Right hindlimb (tissue), 1 donor: ENCODE data around the gene LILRA2.
"Not testable (repeated sequence)": the region's sequence is repeated elsewhere in the genome, so short reads cannot be mapped to it uniquely, and the experiment has no call there.

Source experiments
- DNase-seq: peaks from one replicate; pipeline ENCODE4 v3.0.0-alpha.2; 2018

LILRA2 gene

DNA sequence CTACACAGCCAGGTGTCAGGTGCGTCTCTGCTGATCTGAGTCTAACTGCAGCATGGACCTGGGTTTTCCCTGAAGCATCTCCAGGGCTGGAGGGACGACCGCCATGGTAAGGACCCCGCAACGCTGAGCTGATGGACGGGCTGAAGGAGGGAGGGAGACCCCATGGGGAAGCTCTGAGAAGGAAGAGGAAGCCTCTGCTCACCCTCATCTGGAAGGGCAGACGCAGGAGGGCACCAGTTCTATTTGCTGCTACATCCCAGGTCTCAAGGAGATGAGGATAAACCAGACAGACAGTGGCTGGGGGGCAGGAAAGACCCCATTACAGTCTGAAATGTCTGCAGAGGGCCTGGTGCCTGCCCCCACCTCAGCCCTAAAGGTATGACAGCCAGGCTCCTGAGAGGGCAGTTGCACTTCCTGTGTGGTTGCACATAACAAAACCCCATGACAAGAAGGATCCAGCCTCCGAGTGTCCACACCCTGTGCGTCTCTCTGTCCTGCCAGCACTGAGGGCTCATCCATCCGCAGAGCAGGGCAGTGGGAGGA is at the start of gene LILRA2:
Gene LILRA2 (plus strand): TSS at position 461 of the 543 bp plus-strand sequence. CDS start 89 bp downstream, outside the sequence.
- no peak for DNase-seq

DNA sequence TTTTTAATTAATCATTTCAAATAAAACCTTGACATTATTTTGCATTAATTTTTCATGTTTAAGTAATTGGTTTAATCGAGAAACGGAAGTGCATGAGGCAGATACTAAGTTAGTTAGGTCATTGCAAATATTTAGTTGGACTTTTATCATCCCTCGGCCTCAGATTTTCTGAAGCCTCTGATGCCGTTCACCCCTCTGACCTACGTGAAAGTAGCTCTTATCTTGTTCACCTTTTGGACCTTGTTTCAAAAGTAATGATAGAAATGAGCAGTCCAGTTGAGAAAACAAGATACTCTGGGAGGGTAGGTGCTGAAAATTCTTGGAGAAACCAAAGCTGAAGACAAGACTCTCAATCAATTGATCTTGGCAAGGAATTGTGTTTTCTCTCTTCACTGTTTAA is 48.0 kb upstream of the LILRA2 start:
- no peak for DNase-seq

DNA sequence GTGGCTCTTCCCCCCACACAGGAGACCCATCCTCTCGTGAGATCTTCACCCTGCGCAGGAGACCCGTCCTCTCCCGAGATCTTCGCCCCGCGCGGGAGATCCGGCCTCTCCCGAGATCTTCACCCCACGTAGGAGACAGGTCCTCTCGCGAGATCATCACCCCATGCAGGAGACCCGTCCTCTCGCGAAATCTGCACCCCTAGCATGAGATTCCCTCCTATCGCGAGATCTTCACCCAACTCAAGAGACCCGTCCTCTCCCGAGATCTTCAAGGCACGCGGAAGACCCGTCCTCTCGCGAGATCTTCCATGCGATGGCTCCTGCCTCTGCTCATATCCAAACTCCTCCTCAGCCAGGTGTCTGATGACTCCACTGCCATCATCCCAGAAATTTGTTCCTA is 46.6 kb upstream of the LILRA2 start:
- DNase-seq, result no peak

DNA sequence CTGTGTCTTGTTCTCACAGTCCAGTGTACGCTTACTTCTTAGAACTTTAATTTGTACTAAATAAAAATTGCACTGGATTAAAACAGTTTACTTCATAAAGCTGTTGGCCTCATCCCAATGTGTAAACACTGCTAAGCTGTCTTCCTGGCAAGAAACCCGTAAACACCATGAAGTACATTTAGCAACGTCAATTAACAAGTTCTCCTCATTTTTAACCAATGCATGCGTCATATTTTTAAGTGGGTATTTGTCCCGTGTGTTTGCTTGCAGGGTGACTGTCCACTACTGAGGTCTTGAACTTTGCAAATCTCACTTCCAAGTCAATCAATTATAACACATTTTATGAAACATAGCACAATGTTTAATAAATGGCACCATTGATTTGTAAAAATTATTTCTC is 42.7 kb upstream of the LILRA2 start:
- no peak for DNase-seq

DNA sequence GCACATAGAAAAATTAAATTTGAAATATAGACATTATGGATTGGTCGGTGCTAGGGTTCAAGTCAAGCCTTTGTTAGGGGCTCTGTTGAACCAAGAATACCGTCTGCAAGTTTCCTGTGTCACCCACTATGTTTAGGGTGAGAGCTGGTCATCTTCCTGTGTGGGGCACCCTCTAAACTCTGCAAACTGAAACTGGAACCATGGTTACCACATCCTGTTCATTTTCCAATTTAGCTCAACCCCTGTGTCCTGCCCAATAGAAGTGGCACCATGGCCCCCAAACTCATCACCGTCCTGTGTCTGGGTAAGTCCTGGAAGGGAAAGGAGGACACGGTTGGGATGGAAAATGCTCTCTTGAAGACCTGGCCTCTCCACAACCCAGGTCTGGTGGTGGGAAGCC is 41.1 kb upstream of the LILRA2 start:
- no peak for DNase-seq

DNA sequence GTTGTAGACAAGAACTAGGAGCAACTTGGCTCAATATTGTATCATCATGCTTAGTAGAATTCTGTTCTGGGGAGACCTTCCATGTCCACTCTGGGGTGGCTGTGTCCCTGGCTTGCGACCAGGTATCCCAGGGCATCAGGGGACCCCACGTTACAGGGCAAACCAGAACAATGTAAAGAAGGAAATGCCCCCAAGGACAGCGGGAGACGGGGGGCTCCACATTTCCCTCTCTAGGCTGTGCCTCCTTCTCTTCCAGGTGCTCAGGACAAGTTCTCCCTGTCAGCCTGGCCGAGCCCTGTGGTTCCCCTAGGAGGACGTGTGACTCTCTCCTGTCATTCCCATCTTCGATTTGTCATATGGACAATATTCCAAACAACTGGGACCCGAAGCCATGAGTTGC is 40.1 kb upstream of the LILRA2 start:
- DNase-seq, result no peak

DNA sequence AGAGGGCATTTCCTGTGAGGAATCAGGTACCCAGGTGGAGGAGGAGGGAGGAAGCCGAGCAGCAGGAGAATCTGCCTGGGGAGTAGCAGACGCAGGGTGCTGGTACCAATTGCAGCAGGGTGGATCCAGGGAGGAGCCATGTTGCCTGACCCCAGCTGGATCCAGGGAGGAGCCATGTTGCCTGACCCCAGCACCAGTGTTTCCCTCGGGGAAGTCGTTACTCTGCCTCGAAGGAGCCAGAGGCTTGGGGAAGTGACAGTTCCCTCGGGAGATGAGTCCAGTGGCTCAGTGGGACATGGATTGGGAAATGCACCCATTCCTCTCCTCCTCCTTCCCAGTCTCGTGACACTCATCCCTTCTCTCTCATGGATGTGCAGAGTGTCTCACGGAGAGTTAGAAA is 39.4 kb upstream of the LILRA2 start:
- DNase-seq, result no peak

DNA sequence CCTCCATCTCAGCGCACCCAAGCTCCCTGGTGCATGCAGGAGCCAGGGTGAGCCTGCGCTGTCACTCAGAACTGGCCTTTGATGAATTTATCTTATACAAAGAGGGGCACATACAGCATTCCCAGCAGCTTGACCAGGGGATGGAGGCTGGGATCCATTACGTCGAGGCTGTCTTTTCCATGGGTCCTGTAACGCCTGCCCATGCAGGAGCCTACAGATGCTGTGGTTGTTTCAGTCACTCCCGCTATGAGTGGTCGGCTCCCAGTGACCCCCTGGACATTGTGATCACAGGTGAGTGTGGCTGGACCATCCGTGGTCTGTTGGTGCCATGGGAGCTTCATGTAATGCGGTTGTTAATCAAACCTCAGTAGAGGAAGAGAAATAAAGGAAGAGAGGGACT is 38.0 kb upstream of the LILRA2 start:
- no peak for DNase-seq

DNA sequence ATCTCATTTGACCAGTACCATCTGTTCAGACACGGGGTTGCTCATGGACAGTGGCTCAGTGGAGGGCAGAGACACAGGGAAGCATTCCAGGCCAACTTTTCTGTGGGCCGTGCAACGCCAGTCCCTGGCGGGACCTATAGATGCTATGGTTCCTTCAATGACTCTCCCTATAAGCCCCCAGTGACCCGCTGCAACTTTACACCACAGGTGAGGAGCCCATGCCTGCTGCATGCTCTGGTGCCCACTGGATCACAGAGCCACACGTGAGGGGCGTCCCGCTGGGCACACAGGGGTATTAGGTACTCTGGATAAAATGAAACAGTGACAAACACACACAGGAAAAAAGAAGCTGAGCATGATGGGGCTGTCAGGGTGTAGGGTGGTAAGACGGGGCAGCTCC is 36.6 kb upstream of the LILRA2 start:
- DNase-seq, result no peak

DNA sequence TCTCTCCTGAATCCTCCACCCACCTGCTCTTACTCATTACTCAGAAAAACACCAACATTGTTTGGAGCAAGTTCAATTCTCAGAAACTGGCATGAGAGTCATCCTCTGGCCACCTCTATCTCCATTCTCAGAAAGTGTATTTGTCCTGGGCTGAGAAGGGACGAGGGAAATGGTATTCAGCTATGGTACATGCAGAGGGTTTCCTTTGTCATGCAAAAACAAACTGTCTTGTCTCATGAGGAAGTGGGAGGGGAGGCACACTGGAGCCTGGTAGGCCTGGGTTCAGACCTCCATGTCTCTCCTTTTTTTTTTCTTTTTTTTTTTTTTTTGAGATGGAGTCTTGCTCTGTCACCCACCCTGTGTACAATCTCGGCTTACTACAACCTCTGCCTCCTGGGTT is 31.9 kb upstream of the LILRA2 start:
- DNase-seq, result no peak

DNA sequence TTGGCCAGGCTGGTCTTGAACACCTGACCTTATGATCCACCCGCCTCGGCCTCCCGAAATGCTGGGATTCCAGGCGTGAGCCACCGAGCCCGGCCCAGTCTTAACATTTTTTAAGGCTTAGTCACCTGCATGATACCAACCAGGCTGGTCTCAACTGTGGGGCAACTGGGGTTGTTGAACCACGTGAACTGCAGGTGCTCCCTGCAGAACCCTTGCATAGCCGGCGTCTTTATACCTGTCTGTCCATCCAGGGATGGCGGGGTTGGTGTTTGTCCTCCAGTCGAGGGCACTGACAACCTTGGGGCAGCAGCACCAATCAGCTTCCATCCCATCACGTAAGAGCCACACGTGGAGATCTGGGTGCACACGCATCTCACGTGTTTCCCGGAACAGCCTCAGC is 24.8 kb upstream of the LILRA2 start:
- no peak for DNase-seq

DNA sequence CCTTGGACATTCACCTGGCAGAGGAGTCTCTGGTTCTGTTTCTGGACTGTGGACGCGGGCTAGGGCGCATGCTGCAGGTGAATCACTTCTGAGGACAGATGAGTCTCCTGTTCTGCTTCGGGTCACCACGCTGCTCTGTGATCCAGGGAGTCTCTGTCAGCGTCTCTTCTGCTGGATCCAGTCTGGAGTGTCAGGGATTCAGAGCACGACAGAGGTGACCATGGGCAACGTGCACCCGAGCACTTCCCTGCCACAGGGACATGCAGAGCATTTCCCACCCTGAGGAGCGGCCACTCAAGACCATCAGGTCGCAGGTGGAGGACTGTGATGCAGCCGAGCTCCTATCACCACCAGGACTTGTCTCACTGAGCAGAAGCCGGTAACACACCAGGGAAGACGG is 24.4 kb upstream of the LILRA2 start:
- no peak for DNase-seq

DNA sequence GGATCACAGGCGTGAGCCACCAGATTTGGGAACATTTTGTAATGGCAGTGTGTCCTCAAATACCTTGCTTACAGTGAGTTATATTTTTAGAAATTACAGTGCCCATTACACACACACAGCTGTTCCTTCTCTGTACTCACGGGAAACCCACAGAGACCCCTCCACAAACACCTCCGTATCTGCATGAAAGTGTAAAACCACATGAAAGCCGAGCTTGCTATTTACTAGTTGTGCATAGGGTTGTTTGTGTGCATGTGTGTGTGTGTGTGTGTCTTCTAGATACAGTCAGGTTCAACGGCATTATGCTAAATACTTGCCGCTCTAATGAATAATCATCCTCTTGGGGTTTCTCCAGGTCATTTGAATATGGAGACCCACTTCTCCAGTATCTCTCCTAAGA is 22.3 kb upstream of the LILRA2 start:
- no peak for DNase-seq

DNA sequence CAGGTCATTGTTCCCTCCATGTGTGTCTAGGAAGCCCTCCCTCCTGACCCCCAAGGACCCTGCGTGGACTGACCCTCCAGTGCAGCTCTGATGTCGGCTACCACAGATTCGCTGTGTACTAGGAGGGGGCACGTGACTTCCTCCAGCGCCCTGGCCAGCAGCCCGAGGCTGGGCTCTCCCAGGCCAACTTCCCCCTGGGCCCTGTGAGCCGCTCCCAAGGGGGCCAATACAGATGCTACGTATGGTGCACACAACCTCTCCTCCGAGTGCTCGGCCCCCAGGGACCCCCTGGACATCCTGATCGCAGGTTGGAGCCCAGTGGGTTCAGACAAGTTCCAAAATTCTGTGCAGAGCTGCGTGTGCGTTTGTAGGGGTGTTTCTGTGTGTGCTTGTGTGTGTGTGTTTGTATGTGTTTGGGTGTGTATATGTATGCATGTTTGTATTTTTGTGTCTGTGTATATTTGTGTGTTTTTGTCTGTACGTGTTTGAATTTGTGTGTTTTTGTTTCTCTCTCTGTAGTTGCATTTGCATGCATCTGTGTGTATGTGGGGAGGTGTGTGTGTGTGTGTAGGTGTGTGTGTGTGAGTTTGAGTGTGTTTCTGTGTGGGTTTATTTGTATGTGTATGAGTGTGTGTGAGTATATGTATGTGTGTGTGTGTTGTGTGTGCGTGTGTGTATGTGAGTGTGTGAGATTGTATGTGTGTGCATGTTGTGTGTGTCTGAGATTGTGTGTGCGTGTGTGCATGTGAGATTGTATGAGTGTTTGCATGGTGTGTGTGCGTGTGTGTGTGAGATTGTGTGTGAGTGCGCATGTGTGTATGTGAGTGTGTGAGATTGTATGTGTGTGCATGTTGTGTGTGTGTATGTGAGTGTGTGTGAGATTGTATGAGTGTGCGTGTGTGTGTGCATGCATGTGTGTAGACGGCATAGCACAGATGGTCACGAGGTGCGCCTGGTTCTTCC is 21.4 kb upstream of the LILRA2 start:
- no peak for DNase-seq

DNA sequence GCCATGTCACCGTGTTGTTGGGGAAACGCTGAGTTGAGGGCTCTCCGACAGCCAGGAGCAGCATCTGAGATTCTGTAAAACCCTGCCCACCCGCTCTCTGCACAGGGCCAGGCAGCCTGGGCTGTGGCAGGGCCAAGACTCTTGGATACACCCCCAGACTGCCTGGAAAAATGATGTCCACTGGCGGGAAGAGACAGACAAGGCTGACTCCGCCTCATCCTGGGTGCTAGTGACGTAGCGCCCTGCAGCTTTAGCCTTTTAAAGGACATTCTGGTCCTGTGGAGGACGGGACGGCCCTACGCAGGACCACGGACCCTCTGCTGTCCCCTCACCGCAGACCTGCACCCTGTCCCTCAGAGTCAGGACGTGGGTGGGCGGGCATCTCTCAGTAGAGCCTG is 20.7 kb upstream of the LILRA2 start:
- DNase-seq, result no peak

DNA sequence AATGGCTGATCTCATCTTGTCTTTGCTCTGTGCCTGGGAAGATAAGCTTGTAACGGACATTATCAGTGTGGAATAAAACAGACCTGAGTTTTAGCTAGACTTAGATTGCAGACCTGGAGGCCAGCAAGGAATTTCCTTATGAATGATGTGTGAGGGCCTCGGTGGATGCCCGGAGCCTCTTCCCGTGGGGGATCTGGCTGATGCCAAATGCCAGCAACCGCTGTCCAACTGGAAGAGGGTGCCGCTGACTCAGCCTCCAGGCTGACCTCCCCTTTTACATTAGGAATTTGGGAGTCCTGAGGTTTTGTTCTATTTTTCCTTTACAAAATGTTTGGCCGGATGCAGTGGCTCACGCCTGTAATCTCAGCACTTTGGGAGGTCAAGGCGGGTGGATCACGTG is 19.6 kb upstream of the LILRA2 start:
- DNase-seq, result no peak

DNA sequence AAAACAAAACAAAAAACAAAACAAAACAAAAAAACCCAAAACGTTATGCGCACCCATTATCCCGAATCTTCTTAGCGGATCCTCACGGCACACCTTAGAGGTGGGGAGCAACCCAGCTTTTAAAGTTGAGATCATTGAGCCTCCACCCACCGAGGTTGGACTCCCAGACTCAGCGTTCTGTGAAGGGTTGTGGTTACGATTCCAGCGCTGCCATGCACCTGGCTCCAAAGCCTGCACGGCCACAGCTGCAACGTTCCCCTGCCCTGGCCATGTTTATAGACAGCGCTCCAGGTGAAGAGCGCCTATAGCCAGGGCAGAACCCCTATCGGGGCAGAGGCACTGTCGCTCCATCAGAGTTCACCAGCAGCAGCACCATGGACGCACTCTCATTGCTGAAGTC is 18.7 kb upstream of the LILRA2 start:
- DNase-seq, result no peak

DNA sequence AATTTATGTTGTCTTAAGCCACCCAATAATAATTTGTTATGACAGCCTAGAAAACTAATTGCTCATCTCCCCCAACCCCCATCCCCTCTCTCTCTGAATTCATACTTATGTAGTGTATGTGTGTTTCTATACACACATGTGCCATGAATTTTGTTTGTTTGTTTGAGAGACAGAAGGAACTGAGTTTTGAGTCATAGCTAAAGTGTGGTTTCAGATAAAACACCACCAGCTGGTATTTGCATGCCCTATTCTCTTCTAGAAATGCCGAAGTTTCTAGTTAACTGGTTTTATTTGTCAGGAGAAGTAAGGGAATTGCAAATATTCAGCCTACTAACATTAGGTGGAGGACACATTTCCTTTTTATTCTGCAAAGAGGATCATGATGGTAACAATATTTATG is 17.4 kb upstream of the LILRA2 start:
- no peak for DNase-seq

DNA sequence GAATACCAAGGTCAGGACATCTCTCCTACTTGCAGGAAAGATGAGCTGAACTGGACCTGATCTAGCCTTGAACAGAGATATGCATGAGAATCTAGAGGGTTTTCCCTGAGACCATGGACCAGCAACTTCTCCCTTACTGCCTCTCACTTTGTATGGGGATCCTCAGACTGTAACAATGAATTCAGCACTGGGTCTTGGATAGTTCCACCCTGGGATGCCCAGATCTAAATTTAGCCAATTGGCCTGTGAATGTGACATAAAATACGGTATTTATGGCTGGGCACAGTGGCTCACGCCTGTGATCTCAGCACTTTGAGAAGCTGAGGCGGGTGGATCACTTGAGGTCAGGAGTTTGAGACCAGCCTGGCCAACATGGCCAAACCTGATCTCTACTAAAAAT is 15.3 kb upstream of the LILRA2 start:
- DNase-seq, result no peak

DNA sequence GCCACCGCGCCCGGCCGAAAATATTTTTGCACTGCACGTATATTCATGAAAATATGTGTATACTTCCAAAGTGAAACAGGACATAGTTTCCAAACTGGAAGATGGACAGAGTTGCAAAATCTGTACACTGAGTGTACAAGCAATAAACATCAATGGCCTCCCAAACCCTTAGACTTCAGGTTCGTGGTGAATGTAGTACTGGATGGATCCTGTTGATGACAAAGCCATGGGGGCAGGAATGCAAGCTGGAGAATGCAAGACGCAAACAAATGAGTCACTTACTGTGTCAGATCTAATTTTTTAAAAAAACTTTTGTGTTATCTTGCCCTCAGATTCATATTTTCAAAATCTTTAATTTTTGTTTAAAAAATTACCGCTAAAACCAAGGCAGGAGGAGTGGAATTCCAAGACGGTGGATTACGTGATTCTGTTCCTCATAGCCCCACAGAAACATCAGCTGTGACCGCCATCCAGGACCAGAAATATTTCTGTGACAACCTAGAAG is 12.7 kb upstream of the LILRA2 start:
- no peak for DNase-seq

DNA sequence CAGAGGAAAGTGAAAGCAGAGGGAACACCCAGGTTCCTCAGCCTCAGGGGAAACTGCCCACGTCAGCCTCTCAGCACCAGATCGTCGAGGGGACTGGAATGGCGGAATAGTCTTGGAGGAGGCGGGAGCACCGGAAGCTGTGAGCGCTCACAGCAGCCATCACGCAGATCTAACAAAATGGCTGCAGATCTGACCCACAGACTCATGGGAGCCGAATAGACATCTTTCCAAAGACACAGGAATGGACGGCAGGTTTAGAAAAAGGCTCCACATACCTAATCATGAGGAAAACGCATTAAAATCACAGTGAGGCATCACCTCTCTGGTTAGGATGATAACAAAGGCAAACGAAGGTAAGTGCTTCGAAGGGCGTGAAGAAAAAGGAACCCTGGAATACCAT is 11.8 kb upstream of the LILRA2 start:
- DNase-seq, result no peak

DNA sequence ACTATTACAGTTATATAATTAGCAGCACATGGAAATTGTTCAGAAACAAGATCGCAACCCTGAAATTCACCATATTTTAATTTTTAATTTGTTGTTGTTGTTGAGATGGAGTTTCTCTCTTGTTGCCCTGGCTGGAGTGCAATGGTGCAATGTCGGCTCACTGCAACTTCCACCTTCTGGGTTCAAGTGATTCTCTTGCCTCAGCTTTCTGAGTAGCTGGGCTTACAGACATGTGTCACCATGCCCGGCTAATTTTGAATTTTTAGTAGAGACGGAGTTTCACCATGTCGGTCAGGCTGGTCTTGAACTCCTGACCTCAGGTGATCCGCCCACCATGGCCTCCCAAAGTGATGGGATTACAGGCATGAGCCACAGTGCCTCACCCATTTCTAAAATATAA is 10.4 kb upstream of the LILRA2 start:
- DNase-seq, result not testable (repeated sequence)

DNA sequence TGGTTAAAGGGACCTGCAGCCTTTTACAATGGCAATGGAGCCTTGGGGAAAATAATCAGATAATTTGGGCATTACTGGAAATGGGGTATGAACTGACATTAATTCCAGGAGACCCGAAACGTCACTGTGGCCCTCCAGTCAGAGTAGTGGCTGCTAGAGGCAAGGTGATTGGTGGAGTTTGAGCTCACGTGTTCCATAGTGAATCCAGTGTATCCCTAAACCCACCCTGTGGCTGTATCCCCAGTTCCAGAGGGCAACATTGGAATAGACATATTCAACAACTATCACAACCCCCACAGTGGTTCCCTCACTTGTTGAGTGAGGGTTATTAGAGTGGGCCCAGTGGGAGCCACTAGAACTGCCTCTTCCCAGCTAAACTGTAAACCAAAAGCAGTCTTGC is 3.3 kb upstream of the LILRA2 start:
- no peak for DNase-seq
